ENCODE data around the gene LDAF1.

Gene LDAF1

DNA sequence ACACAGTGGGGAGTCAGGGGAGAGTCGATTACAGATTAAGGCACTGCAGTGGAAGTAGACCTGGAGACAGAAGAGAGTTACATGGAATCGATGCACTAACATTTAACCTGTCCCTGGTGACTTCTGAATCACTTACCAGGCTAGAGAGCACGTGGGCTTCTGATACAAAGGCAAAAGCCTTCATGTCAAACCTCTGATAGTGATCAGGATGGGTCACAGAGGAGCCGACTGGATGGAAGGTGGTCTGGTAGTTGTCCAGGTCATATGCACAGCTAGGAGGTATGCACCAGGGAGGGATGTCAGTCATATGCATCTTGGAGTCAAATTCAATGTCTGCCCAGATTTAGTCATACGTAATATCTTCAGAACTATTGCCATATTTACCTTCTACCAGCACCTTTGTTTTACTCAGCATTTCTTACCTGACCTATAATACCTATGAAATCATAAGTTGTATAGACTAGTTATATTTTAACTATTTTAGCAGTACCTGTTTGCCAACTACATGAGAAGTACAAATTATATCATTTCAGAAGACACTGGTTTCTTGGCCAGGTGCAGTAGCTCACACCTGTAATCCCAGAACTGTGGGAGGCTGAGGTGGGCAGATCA, 41.2 kb downstream of the LDAF1 start:
- DNase-seq: no peak

DNA sequence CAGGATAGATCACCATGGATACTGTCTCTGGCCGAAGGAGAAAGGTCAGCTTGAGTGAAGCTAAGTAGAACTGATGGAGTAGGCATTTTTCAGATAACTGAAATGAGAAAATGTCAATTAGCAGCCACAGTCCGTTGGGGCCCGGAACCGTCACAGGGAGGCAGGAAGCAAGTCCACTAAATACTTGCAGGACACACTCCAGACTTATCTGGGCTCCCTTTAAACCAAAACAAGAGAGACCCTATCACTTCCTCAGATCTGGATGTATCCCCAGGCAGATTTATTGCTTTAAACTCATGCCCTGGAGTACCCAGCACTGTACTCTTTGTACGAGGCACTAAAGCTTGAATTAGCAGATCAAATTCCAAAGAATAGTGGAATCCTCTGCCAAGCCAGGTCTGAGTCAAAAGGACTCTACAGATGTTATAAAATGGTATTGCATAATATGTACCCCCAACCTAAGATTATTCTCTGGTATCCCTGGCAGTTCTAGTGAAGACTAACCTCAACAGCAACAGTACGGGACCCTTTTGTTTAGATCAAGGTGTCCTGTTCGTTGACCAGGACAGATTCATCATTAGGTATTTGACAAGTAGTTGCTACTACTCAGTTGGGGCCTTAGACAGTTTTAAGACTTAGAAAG, 44.8 kb downstream of the LDAF1 start:
- DNase-seq: no peak

DNA sequence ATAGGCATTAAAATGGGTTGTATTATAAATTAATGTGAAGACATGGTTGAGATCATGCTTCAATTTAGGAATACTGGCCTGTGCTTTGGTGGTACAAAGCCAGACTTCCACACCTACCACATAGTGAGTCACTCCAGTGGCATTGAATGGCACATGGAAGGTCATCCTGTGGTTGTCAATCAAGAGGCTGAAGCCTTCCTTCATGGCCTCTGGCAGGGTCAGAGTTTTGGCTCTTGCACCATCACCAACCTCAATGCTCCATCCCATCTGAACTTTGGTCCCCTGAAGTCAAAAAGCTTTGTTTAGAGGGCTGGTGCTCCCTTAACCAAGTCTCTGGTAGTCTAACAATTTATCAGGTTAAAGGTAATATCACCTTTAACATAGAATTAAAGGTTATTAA, 46.8 kb downstream of the LDAF1 start:
- no peak for DNase-seq

DNA sequence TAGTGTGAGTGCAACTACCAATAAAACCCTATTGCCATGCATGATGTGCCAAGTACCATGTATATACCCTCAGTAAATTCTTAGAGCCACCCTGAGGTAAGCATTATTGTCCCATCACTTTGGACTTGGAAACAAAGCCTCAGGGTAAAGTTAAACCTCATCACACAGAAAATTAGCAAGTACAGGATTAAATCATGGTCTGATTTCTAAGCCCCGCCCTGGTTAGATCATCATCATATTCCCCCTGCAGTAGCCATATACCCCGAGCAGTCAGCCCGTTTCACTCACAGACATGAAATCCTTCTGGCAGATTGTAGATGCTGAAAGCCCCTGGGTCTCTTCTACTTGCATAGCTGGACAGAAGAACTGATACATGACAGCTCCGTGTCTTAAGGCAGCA, 48.1 kb downstream of the LDAF1 start:
- no peak for DNase-seq

DNA sequence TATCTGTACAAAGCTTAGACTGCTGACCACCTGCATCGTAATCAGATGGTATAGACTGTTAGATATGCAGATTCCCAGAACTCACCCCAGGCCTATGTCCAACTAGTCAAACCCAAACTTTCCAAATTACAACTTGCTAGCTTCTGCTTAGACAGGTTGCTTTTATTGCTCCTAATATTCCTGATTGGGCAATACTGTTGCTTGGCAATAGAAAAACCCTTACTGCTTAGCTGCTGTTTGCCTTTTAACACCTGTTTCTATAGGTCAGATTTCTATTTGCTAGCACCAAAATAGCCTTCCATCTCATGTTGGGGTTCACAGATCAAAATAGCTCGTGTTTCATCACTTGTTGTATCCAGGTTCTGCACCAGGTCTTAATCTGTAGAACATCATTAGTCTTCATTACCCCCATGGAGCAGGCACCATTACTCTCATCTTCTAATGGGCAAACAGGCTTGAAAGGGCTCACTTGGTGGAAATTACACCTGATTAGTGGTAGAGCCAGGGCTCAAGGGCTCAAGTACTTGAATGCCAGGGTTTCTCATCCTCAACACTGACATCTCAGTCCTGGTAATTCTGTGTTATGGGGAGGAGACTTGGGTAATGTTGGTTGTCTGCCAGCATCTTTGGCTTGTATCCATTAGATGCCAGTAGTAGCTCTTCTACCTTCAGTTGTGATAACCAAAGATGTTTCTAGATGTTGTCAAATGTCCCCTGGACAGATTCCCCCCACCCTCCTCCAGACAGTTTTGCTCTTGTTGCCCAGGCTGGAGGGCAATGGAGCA, 50.2 kb downstream of the LDAF1 start:
- DNase-seq: no peak

DNA sequence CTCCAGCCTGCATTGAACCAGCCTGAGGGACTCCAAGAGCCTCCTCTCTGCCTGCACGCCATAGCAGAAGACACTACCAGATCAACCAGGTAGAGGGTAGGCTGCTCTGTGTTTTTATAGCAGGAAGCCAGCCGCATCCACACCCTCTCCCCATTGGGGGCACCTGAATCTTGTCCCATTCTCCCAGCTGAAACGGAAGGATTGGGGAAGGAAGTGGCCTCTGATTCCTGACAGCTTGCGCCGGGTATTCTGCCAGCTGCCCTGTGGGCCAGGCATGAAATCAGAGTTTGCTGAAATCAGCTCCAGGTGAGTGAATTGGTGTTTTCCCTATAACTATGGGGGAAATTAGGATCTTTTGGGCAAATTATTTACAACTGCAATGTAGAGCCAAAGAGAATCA, 53.0 kb downstream of the LDAF1 start, which contains the start of gene ZP2:
Gene ZP2 (minus strand): TSS at position 89 of the 400 bp plus-strand sequence. CDS start 27 bp downstream, at position 62.
- DNase-seq: no peak

DNA sequence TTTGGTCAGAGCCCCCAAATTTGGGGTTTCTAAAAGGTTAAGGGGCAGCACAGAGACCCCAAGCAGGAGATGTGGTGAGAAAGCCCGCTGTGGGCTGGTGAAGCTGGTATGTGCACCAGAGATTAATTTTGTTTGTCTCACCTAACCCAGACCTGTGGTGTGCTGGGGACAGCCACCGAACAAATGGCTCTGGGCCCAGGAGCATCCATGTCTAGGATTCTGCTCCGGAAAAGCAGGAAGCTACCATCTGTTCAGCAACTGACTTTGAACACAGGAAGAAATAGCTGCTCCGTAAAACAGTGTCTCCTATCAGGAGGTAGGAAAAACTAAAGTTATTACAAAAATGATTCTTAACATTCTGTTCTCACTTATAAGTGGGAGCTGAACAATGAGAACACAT, 55.6 kb downstream of the LDAF1 start:
- no peak for DNase-seq

DNA sequence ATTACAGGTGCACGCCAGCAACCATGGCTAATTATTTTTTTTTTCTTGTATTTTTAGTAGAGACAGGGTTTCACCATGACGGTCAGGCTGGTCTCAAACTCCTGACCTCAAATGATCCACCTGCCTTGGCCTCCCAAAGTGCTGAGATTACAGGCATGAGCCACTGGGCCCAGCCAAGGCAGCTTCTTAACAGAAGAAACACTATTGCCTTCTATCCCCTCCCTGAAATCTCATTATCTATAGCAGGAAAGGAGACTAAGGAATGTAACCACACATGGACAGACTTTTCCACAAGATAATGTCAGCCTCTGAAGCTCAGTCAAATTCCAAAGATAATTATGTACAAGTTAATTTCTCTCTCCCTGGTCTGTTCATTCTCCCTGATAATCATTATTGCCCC, 58.6 kb downstream of the LDAF1 start:
- no peak for DNase-seq

DNA sequence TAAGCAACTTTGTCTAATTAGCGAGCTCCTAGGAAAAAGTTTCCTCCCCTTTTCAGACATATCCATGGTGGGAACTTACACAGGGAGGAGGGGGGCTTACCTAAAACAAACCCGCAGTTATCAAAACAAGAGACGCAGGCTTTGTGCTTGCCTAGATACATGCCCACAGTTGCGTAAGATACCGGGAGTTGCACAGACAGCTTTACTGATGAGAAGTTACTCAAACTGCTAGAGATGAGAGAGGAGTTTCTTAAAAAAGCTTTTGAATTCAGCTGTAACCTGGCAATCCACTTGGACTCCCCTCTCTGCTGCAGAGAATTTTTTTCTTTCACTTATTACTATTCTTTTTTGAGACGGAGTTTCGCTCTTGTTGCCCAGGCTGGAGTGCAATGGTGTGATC, 59.7 kb downstream of the LDAF1 start:
- DNase-seq: no peak

DNA sequence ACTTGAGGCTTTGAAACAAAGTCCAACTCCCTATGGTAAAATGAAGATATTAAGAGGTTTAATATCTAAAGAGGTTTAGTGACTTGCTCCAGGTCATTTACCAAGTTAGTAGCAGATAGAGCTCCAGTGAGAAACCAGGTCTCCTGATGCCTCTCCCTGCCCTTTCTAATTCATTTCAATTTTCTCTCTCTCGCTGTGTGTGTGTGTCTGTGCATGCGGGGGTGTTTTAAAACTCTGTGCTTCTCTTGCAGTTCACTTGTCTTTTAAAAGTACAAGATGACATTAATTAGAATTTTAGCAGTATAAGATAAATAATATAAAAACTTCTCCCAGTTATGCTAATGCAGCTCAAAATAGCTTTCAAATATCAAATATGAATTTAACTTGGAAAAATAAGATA, 61.1 kb downstream of the LDAF1 start:
- DNase-seq: no peak

DNA sequence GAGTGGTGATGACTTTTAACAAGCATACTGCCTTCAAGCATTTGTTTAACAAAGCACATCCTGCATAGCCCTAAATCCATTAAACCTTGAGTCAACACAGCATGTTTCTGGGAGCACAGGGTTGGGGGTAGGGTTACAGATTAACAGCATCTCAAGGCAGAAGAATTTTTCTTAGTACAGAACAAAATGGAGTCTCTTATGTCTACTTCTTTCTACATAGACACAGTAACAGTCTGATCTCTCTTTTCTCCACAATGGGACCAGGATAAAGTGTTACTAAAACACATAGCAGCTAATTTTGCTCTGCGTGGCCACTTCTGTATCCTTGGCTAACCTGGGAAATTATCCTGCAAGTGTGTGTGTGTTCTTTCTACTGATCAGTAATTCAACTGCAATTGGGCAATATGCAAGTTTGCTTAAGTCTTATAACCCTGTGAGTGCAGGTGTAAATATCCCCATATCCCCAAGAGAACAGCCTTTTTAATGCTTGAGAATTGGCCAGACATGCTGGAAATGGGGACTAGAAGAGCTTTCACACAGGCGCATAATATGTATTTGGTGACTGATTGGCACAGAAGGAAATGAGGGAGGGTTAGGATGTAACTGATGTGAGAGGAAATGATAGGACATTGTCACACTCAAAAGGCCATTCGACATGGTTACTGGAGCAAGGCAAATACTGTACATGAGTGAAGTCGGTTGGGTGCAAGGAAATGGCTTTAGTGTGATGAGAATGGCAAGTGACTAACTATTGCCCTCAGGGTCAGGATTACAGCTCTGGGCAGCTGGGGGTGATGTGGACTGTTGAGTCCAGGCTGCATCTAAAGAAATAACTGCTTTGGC, 64.2 kb downstream of the LDAF1 start:
- no peak for DNase-seq

DNA sequence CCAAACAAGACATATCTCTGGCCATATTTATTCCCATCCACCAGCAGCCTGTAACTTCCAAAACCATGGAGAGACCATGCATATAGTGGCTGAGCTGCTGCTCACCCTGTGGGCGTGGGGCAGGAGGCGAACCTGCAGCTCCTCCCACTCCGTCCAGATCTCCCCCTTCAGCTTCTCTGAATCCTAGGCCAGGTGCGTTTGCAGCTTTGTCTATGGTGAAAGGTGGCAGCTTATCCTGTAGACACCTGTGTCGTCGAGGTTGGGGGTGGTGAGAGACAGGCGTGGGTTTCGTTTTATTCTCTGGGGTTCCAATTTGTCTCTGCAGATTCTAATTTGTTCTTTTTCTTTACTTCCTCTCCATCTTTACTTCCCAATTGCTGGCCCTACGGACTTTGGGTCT, 65.3 kb downstream of the LDAF1 start:
- no peak for DNase-seq

DNA sequence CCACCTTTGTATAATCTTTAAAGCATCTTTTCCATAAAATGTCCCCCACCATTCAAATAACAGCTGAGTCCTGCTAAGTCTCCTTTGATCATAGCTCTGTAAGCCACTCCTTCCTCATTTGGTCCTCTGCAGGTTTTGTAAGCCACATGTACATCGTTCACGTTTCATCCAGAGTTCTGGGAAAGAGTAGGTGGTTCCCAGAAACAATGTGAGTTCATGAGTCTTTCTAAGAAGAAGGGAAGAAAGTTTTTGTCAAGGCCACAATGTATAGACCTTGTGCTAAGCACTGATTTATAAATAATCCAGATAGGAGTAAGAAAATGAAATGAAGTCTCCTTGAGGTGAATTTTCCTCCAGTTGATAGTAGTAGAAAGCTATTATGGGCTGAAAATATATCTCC, 66.3 kb downstream of the LDAF1 start:
- no peak for DNase-seq

DNA sequence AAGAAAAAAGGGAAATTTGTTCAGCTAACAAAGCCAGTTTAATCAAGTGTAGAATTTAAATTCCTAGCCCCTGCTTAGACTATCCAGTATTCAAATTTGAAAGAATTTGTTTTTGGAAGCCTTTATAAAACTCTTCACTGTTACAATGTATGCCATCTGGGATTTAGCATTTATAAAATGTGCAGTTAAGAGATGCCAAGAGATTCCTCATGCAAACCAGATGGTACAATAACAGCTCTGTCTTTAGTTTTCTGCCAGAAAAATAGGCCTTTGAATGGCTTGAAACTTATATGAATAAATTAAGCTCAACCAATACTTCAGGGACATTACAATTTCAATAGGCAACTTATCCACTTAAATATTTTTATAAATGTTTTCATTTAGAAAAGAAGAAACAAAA, 68.3 kb downstream of the LDAF1 start:
- no peak for DNase-seq

DNA sequence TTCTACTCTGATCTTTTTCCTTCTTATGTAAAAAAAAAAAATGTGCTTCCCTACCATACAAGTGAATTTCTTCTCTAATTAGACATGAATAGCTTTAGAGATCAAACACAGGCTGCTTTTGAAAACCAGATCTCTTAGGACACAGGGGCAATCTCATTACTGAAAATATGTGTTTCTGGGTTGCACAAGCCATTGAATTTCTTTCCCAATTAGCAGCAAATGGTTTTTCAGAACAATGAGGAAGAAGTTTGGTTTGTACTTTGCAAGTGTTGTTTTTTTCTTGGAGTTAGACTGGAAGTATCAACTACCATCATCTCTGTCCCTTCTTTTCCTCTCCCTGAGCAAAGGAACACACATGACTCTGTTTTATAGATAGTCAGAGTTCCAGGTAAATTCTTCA, 69.4 kb downstream of the LDAF1 start:
- DNase-seq: no peak

DNA sequence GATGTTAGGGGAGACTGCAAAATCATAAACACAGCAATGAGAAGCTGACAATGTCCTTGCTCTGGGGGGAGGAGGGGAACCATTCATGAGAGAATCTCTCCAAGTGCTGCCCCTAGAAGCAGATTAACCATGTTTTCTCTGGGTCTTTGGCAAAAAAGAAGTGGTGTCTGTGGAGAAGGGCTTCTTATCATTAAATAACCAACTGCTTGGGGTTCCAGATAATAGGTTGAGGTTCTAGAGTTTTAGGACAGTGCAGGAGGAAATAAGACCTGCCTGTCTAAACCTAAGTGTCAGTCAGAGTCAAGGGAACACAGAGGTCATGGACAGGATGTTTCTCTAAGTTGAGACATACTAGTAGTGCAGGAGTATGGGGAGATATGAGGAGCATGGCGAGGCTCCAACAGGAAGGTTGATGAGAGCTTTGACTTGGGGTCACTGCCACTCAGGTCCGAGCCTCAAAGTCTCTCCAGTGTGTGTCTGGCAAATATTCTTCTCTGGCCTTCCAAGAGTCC, 69.9 kb downstream of the LDAF1 start:
- DNase-seq: no peak
